HL-60 (cell line): Measurements from ENCODE around the gene CNTNAP2.

Experiments used
- CTCF ChIP-seq: IDR thresholded peaks from one replicate; pipeline ENCODE4 v1.5.1; 2011; ENCODE audit warnings: low read length, control low read depth, inconsistent platforms; ENCODE audit not compliant: insufficient read depth
- GABPA ChIP-seq: IDR thresholded peaks from 2 replicates; pipeline ENCODE4 v1.6.1; 2012; ENCODE audit warnings: low read depth
- POLR2AphosphoS5 ChIP-seq: IDR thresholded peaks from 2 replicates; pipeline ENCODE4 v1.6.1; 2012; ENCODE audit warnings: low read depth
- REST ChIP-seq: IDR thresholded peaks from 2 replicates; pipeline ENCODE4 v1.6.1; 2012; ENCODE audit warnings: low read depth; ENCODE audit not compliant: insufficient replicate concordance

- TF ChIP-seq CTCF (no peak), GABPA (no peak), REST (no peak), POLR2AphosphoS5 (no peak)
Observed at GRCh38 chr7:148286150-148286549, 2169.5 kb downstream of the CNTNAP2 start.
